ENCODE data around the gene RPL5.

GRCh38 chr1:92820024-92820423 is 11.8 kb upstream of the RPL5 start:
- TF ChIP-seq, protein P1, sequence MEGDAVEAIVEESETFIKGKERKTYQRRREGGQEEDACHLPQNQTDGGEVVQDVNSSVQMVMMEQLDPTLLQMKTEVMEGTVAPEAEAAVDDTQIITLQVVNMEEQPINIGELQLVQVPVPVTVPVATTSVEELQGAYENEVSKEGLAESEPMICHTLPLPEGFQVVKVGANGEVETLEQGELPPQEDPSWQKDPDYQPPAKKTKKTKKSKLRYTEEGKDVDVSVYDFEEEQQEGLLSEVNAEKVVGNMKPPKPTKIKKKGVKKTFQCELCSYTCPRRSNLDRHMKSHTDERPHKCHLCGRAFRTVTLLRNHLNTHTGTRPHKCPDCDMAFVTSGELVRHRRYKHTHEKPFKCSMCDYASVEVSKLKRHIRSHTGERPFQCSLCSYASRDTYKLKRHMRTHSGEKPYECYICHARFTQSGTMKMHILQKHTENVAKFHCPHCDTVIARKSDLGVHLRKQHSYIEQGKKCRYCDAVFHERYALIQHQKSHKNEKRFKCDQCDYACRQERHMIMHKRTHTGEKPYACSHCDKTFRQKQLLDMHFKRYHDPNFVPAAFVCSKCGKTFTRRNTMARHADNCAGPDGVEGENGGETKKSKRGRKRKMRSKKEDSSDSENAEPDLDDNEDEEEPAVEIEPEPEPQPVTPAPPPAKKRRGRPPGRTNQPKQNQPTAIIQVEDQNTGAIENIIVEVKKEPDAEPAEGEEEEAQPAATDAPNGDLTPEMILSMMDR (IDR thresholded peaks at IDR 0.05), result no peak
- TF ChIP-seq POLR2A (IDR thresholded peaks at IDR 0.05), result no peak

Data from lower leg skin (tissue), 3 donors.